ELF-1 (cell line): ENCODE data around the gene CHSY1.
"Not testable (repeated sequence)": the region's sequence is repeated elsewhere in the genome, so short reads cannot be mapped to it uniquely, and the experiment has no call there.

Experiments used
- DNase-seq: peaks from one replicate; pipeline ENCODE4 v3.0.0-alpha.2; 2016; ENCODE audit warnings: low read depth, low spot score

Gene CHSY1, protein sequence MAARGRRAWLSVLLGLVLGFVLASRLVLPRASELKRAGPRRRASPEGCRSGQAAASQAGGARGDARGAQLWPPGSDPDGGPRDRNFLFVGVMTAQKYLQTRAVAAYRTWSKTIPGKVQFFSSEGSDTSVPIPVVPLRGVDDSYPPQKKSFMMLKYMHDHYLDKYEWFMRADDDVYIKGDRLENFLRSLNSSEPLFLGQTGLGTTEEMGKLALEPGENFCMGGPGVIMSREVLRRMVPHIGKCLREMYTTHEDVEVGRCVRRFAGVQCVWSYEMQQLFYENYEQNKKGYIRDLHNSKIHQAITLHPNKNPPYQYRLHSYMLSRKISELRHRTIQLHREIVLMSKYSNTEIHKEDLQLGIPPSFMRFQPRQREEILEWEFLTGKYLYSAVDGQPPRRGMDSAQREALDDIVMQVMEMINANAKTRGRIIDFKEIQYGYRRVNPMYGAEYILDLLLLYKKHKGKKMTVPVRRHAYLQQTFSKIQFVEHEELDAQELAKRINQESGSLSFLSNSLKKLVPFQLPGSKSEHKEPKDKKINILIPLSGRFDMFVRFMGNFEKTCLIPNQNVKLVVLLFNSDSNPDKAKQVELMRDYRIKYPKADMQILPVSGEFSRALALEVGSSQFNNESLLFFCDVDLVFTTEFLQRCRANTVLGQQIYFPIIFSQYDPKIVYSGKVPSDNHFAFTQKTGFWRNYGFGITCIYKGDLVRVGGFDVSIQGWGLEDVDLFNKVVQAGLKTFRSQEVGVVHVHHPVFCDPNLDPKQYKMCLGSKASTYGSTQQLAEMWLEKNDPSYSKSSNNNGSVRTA

DNA sequence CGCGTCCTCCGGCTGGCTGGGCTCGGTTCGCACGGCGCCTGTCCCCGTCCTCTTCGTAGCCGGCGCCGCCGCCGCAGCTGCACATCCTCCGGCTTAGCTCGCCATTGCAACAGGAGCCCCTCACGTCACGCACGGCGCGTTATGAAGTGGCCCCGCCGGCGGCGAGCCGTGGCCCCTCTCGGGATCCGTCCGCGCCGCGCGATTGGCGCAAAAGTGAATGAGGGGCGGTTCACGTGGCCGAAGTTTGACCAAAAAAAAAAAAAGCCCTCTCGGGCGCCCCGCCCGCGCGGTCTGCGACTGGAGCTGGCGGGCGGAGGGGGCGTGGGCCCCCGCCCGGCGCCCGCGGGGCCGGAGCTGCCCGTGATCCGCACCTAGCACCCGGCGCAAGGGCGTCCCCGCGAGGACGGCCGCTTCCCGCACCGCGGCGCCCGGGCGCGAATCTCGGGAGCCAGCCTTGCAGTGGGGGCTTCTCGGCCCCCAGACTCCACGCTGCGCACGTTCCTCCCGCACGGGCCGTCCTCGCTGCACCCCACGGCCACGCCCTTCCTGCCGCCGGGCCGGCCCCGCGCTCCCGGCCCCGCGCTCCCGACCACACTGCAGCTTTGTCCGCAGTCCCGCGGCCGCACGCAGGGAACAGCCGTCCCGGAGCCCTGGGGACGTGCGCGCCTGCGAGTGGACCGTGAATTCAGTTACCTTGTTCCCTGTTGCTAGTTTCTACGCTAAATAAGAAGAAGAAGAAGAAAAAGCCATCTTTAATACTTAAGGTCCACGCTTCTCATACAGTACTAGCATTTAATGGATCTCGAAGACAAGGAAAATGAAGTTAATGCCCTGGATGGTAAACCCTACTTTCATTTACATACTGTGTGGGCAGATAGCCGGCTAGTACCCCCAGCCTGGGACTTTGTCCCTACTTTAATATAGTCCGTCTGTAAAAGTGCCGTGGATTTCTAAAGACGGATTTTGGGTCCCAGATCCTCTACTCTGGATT lies at the start of gene CHSY1:
TSS of gene CHSY1 (minus strand) at position 219 of the 991 bp plus-strand sequence. CDS start 592 bp downstream, outside the sequence.
- peak; percentile 86 for DNase-seq

- no peak for DNase-seq
Measured at GRCh38 chr15:101296418-101297405, 44.9 kb upstream of the CHSY1 start.

DNA sequence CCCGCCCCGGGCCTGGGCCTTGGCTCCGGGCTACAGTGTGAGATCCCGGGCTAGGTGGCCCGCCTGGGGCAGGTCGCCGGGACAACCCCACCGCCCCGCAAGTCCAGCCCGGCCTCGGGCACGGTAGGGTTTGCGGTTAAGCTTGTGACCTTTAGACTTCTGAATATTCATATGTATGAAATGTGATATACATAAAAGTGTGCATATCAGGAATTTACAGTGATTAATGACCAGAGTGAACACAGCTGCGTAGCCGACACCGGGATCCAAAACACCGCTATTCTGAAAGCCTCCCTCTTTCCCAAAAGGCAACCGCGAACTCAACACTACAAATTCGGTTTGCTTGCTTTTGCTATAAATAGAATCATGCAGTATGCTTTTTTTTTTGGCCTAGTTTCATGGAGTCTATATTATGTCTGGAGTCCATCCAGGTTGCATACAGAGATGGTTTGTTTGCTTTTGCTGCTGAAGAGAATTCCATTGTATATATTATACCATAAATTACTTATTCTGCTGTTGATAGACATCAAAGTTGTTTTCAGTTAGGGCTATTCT lies 43.8 kb upstream of the CHSY1 start:
- no peak for DNase-seq

GRCh38 chr15:101294731-101295606 lies 43.1 kb upstream of the CHSY1 start, which contains the start of gene SNRPA1:
SNRPA1 (minus strand) TSS chr15:101295248; CDS start chr15:101295178, 70 bp downstream.
- peak; percentile 95 for DNase-seq

GRCh38 chr15:101293122-101293521 lies 41.3 kb upstream of the CHSY1 start:
- DNase-seq: no peak

GRCh38 chr15:101288905-101289513 lies 37.2 kb upstream of the CHSY1 start:
- DNase-seq: peak; percentile 46

GRCh38 chr15:101287342-101287741 lies 35.5 kb upstream of the CHSY1 start:
- DNase-seq: not testable (repeated sequence)

DNA sequence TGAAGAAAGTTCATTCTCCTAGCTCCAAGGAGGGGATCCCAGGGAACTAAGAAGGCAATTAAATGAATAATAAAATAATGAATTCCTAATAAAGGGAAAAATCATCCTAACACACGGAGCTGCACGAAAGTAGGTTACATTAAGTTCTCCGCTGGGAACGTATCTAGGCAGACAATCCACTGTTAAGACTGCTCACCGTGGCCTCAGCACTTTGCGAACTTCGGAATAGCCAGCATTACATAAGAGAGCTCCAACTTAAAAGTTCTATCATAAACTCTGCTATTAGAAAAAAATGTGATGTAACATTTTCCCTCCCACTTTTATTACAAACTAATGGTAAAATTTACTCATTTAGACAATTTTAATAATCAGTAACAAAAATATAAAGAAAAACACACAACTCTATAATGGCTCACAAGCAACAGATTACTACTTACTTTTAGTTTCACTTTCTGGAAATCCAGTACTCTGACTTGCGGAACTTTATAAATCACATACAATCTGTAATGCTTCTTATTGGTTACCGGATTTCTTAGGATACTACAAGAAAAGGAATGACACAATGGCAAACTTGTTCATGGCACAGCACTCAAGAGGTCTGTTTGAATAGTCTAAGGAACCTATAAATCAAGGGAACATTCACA lies 34.7 kb upstream of the CHSY1 start:
- no peak for DNase-seq

GRCh38 chr15:101283931-101284330 lies 32.1 kb upstream of the CHSY1 start:
- DNase-seq: no peak

GRCh38 chr15:101280007-101280406 lies 28.2 kb upstream of the CHSY1 start:
- no peak for DNase-seq

DNA sequence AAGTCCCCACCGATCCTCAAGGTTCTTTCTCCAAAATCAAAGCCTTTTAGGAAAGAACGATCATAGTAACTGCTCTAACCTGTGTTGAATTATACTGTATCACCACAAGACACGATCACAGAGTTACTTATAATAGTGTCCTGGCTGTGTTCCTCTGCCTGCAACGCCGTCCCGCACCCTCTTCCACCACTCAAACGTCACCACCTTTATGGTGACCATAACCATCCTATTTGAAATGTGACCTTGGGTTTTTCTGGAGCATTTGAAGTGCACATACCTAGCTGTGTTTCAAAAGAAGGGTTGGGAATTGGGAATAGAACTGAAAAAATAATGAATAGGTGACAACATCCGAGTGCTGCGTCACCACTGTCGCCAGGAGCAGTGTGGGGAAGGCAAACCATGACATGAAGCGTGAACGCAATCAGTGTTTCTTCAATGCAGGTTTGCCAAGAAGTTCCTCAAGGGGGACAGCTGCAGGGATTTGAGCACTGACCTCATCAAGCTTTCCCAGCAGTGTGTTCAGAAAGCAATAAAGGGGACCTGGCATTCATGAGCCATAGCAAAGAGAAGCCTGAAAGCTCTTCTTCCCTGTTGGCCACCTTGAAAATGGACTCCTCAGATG lies 26.2 kb upstream of the CHSY1 start:
- DNase-seq: peak; percentile 44

DNA sequence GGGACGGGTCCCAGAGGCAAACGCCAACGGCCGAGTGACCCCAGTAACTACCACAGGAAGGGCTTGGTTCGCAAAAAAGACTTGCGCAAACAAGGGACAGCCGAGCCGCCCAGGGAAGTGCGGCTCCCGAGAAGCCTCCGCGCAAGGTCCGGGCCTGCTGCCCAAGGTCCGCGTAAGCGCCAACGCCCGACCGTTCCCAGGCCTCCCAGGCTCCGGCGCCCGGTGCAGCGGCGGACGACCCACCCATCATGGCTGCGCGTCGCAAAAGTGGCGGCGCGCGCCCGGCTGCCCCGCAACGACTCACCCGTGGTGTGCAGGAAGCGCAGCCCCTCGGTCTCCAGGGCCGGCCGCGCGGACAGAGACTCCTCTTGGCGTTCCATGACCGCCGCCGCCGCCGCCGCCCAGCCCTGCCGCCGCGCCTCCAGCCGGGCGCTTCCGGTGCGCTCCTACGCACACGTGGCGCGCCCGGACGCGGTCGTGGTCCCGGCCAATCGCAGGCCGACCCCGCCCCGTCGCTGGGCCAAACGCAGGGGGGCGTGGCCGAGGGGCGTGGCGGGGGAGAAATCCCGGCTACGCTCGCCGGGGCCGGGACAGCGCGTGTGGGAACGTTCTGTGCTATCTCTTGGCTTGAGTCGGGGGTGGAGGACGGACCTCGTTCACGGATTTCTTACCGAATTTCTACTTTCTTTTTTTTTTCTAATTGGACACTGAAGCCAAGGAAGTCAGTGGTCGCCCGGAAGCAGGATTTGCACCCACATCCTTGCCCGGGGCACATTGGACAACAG lies 25.4 kb upstream of the CHSY1 start, which contains the start of gene SELENOS:
TSS of gene SELENOS (minus strand) at position 448 of the 785 bp plus-strand sequence. CDS start at position 380, 68 bp downstream.
- peak; percentile 90 for DNase-seq

GRCh38 chr15:101276501-101277037 lies 24.7 kb upstream of the CHSY1 start:
- peak; percentile 45 for DNase-seq

GRCh38 chr15:101275018-101275417 lies 23.2 kb upstream of the CHSY1 start:
- DNase-seq: no peak

GRCh38 chr15:101273534-101273933 lies 21.7 kb upstream of the CHSY1 start:
- DNase-seq: no peak

GRCh38 chr15:101272584-101272983 lies 20.7 kb upstream of the CHSY1 start:
- DNase-seq: no peak
